ENCODE results near the gene HPGD. TPM values are rescaled to one million over a fixed set of nuclear protein-coding genes. Genes with fewer than 3 reads are reported as not detected.
"Not testable (repeated sequence)": the region's sequence is repeated elsewhere in the genome, so short reads cannot be mapped to it uniquely, and the experiment has no call there.

The HPGD gene
- polyA plus RNA-seq, 3 donors = 44.2 to 82.8 (median 72.8) TPM

DNA sequence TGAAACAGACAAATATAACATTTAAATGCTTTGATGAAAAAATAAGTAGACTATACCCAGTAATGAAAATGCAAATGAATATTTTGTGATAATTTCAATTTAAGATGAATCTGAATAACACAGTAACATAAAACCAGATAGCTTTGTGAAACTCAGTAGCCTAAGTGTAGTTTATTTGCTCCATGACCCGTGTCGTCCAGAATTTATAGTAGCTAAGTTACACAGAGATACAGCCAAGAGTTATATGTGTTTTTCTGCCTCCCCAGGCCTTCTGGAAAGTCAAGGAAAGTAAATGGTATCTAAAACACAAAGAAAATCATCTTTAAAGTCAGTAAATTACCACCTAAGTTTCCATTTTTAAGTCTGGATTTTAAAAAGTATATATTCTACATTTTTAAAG, 26.7 kb downstream of the HPGD start:
- peak in 5 of 11 donors; percentile 11 to 32 (median 12) for DNase-seq (ENCODE audit: extremely low read depth in 1 of 11, low read depth in 9 of 11, low spot score in 4 of 11)

DNA sequence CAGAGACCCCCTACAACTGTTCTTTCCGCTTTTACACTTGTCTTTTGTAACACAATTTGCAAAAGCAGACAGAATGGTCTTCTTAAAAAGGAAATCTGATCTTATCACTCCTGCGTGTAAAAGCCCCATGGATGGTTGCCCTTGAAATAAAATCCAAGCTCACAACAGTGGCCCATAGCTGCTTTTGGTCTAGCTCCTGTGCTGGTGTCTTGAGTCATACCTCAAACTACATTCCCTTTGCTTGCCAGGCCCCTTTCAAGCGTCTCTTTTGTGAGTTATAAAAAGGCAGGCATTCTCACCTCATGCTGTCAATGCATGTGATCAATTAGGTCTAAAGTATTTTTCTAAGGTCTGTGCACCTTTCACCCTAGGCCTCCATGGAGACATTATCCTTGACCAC, 27.6 kb downstream of the HPGD start:
- peak in 2 of 11 donors; percentile 11 to 18 for DNase-seq (ENCODE audit: extremely low read depth in 1 of 11, low read depth in 9 of 11, low spot score in 4 of 11)

DNA sequence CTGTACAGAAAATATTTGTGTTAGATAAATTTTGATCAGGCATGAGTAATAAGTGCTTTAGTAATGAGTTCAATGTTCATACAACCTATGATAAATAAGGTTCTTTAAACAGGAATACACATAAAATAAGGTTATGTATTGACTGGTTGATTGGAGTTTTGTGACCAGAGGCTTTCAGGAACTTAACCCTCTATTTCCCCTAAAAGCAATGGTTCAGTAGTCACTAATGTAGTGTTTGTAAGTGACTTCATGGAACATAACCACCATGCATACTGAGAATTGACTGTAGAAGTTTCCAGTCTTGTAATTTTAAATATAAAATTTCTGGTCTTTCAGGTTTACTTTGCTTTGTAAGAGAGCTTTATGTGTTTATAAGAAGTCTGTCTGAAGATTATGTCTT, 28.1 kb downstream of the HPGD start:
- DNase-seq (ENCODE audit: extremely low read depth in 1 of 11, low read depth in 9 of 11, low spot score in 4 of 11) = no peak

DNA sequence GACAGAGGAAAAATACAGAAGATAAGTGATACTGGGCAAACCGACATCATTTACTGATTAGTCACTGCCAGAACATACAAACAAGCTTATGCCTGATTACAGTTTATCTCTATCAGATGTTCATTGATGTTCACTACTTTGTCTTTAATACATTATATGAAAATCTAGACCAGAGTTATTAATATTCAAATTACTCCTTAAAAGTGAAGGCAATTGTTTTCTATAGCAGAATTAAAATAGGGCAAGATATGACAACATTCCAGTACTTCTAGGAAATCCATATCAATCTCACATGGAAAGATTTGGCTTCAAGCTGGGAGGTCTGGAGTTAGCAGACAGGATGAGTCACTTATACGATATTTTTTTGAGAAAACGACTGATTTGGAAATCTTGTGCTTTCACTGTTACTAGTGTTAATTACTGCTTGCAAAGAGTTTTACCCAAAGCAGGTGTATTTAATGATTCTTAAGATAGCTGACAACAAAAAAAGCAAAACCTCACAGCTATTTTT, 31.8 kb downstream of the HPGD start:
- DNase-seq (ENCODE audit: extremely low read depth in 1 of 11, low read depth in 9 of 11, low spot score in 4 of 11) = no peak

- not testable (repeated sequence) for DNase-seq (ENCODE audit: extremely low read depth in 1 of 11, low read depth in 9 of 11, low spot score in 4 of 11)
Measured at GRCh38 chr4:174488368-174488767, 33.9 kb downstream of the HPGD start.

DNA sequence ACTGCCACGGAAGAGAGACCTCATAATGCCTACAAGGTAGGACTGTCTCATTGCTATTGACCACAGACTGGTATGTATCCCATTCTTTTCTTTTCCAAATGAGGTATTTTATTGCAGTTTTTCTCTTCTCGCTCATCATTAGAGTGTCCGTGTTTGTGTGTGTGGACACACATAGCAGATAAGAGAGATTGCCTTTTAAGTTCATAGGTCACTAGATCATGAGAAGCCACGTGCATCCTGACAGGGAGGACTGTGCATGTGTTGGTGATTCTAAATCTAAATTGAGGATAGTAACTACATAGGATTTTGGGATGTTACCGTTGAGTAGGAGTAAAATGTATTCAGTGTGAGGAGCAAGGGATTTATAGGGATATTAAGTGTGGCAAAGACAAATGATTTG, 37.3 kb downstream of the HPGD start:
- no peak for DNase-seq (ENCODE audit: extremely low read depth in 1 of 11, low read depth in 9 of 11, low spot score in 4 of 11)

DNA sequence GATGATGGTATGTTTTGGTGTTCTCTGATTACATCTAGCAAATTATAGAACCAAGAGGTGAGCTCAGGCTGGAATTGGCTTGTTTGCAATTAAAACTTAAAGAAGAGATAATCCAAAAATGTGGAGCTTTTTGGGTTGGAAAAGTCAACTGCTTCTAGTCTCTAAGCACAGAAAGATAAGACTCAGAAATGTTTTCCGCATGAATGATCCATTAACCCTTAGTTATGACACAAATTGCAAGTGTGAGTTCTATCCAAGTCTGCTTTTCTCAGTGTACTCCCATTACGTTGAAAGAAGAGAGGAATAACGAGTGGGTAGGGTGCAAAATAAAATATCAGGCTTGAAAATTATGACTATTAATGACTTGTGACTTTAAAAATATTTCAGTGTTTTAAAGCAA, 38.5 kb downstream of the HPGD start:
- no peak for DNase-seq (ENCODE audit: extremely low read depth in 1 of 11, low read depth in 9 of 11, low spot score in 4 of 11)

DNA sequence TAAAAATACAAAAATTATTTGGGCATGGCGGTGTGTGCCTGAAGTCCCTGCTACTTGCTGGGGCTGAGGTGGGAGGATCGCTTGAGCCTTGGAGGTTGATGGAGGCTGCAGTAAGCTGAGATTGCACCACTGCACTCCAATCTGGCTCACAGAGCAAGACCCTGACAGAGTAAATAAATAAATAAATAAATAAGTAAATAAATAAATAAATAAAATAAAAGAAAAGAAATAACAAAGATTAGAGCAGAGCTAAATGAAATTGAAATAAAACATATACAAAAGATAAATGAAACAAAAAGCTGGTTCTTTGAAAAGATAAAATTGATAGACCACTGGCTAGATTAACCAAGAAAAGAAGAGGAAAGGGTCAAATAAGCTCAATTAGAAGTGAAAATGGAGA, 43.1 kb downstream of the HPGD start:
- DNase-seq (ENCODE audit: extremely low read depth in 1 of 11, low read depth in 9 of 11, low spot score in 4 of 11) = no peak

DNA sequence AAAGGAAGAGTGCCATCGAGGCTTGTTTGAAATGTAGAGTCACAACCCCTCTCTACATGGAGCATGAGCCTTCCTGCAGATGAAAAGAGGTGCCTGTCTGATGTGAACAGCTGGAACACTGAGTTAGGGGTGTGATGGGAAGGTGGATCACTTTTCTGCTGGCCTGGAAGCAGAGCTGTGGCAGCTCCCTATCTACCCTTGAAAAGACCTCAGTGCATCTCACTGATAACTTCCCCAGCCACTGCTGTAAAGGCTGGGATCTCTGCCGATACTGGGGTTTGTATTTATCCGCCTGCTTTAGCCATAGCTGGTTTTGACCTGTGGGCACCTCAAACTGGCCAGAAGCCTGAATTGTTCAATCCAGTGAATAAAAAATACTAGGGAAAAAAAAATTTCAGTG, 46.8 kb downstream of the HPGD start:
- DNase-seq (ENCODE audit: extremely low read depth in 1 of 11, low read depth in 9 of 11, low spot score in 4 of 11) = no peak

DNA sequence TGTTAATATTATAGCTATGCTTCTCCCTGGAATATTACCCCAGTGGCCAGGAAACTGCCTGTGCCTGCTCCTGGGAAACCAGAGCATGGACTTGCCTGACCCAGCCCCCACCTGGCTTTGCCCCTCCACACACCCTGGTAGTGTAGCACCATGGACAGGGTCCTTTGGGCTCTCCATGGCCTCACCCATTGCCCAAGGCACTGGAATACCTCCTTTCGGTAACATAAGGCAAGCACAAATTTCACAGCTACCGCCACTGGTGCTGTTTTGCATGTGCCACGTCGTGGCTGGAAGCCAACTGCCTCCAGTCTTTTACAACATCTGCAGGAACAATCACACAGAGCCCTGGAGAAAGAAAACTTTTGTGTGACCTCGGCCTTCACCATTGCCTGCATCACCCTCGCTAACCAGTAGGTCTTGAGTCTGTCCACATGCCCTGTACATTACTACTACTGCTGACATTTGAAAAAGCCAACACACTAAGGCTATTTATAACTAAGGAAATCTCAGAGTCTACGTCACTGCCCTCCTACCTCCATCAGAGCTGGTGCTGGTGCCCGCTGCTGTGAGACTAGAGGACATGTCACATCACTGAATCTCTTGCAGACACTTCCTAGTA, 47.7 kb downstream of the HPGD start:
- no peak for DNase-seq (ENCODE audit: extremely low read depth in 1 of 11, low read depth in 9 of 11, low spot score in 4 of 11)

DNA sequence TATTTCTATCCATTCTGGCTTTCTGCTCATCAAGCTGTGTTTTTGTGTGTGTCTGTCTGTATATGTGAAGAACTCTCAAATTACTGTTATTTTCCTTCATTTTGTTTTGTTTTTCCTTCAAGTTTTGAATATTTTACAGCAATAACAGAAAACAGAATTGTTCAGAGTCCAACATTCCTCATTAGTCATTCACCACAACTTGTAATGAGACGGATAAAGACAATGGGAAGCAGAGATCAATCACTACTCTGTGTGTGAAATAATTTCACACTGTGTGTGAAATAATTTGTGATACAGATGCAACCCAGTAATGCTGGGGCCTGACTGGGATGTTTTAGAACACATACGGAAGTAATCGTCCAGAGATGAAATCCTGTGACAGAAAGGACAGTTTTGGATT, 55.2 kb downstream of the HPGD start:
- no peak for DNase-seq (ENCODE audit: extremely low read depth in 1 of 11, low read depth in 9 of 11, low spot score in 4 of 11)

GRCh38 chr4:174464949-174465348, 57.3 kb downstream of the HPGD start:
- DNase-seq (ENCODE audit: extremely low read depth in 1 of 11, low read depth in 9 of 11, low spot score in 4 of 11) = no peak

DNA sequence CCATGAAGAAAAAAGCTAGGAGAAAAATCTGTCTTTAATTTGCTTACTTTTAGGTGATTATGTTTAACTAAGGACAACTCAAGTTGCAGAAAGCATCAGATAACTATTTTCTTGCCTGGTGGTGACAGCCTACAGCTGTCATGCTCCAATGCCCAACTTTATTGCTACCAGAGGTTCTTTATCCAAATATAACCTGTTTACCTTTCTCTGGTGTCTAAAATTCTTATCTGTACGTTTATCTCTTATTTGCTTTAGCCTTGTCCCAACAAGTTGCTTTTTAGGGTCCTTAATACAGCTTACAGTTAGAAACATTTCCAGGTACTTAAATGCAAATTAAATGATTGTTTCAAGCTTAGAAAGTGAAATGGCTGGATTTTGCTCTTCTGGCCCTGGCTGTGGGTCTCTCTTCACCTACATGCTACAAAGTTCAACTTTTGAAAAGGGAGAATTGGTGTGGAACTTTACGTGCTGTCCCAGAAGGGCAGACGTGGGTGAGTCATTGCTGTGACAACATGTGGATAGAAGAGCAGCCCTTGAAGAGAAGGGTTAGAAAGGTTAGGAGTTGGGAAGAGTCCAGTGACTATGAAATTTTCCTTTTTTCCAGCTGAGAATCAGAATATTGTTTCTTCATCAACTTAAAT, 60.7 kb downstream of the HPGD start:
- DNase-seq (ENCODE audit: extremely low read depth in 1 of 11, low read depth in 9 of 11, low spot score in 4 of 11) = peak in 6 of 11 donors; percentile 6 to 25 (median 18)

DNA sequence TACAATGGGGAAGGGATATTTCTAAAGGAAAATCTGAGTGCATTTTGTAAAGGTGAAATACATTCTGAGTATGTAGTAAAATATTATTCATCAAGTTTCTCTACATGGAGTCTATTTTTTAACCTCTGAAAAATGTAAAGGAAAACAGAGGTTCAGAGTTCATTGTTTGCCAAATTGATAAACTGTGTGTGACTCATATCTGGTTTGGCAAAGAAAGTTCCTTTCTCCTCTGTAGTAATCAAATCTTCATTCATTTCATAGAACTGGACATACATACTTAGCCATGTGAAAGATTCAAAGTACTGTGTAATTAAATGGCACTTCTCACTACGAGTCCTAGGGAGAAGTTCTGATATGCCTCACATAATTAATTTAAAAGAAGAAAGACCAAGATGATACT, 61.6 kb downstream of the HPGD start:
- DNase-seq (ENCODE audit: extremely low read depth in 1 of 11, low read depth in 9 of 11, low spot score in 4 of 11) = no peak

DNA sequence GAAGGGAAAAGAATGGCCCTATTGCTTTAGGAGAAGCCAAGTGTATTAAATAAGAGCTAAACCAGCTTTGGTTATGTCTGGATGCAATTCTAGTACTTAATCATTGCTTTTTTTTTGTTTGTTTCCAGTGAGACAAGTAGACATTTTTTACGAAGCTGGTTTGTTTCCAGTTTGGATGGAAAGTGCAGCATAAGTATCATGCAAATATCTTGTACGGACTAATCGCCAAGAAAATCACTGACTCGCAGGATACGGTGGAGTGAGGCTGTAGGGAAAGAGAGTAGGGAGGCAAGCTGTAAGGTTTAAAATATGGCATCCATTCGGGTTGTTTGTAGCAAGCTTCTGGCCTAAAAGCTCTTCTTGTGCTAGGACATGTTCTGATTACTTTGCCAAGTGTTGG, 64.8 kb downstream of the HPGD start:
- no peak for DNase-seq (ENCODE audit: extremely low read depth in 1 of 11, low read depth in 9 of 11, low spot score in 4 of 11)

GRCh38 chr4:174454815-174455473, 67.3 kb downstream of the HPGD start:
- DNase-seq (ENCODE audit: extremely low read depth in 1 of 11, low read depth in 9 of 11, low spot score in 4 of 11) = no peak

DNA sequence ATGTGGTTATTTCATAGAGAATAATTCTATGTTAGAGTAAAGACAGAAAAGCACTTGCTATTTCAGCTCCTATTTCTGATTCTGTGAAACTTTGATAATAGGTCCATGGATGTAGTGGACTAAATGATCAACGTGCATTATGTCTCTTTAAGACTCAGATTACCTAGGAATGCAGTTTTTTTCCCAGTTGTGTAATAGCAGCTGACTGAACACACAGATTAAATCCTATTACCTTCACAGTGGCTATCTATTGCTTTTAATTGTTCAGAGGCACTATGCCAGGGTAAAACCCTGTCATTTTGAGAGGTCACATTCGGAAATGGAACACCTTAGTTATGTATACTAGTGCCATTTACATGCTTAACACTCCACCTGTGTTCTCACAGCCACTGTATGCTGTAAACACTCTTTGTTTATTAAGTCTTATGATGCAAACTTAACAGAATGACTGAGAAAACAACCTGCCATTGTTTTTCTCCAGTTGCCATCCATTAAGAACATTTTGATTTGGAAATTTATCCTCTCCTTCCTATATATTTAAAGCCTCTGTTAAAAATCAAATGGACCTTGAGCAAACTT, 70.5 kb downstream of the HPGD start:
- DNase-seq (ENCODE audit: extremely low read depth in 1 of 11, low read depth in 9 of 11, low spot score in 4 of 11) = no peak

GRCh38 chr4:174450786-174451125, 71.5 kb downstream of the HPGD start:
- no peak for DNase-seq (ENCODE audit: extremely low read depth in 1 of 11, low read depth in 9 of 11, low spot score in 4 of 11)

GRCh38 chr4:174449944-174450785, 72.1 kb downstream of the HPGD start:
- DNase-seq (ENCODE audit: extremely low read depth in 1 of 11, low read depth in 9 of 11, low spot score in 4 of 11) = no peak

Measured in renal cortex interstitium (tissue), 11 donors.